Measurements from ENCODE around the gene RNF130. TPM values are rescaled to one million over a fixed set of nuclear protein-coding genes. Genes with fewer than 3 reads are reported as not detected.

The RNF130 gene
- total RNA-seq, 1 donor from 2014 or later = 109 TPM

- Histone ChIP-seq H3K36me3 (no peaks in the 10 kb centered on the region), H3K4me3 (no peak overlapping the region), H3K9me3 (no peaks in the 10 kb centered on the region), H3K27me3 (no peaks in the 10 kb centered on the region), H3K4me1 (no peaks in the 10 kb centered on the region), H3K27ac (no peak overlapping the region)
- intact Hi-C loops (cut with DNase I) = no loop called here
- no peak for TF ChIP-seq CTCF (IDR thresholded peaks at IDR 0.05)
- DNase-seq (no peak), ATAC-seq (no peak)
Observed at GRCh38 chr5:180083529-180084060, 12.0 kb upstream of the RNF130 start.

GRCh38 chr5:180082633-180083420 is 11.3 kb upstream of the RNF130 start:
- intact Hi-C loops (cut with DNase I) = no loop called here
- no peak for DNase-seq
- no peak for TF ChIP-seq CTCF (IDR thresholded peaks at IDR 0.05)
- H3K4me3 ChIP-seq = no peak overlapping the region
- H3K9me3 ChIP-seq = no peaks in the 10 kb centered on the region
- no peaks in the 10 kb centered on the region for H3K4me1 ChIP-seq
- no peak overlapping the region for H3K27ac ChIP-seq
- H3K36me3 ChIP-seq = no peaks in the 10 kb centered on the region
- ATAC-seq = no peak
- no peaks in the 10 kb centered on the region for H3K27me3 ChIP-seq

- Histone ChIP-seq H3K9me3 (no peaks in the 10 kb centered on the region), H3K27me3 (no peaks in the 10 kb centered on the region), H3K4me3 (no peak overlapping the region), H3K4me1 (no peaks in the 10 kb centered on the region), H3K27ac (no peak overlapping the region), H3K36me3 (no peaks in the 10 kb centered on the region)
- no peak for ATAC-seq
- no peak for TF ChIP-seq CTCF (IDR thresholded peaks at IDR 0.05)
- no peak for DNase-seq
- intact Hi-C loops (cut with DNase I) = no loop called here
Observed at GRCh38 chr5:180081481-180081880, 9.9 kb upstream of the RNF130 start.

GRCh38 chr5:180080486-180081280 is 9.1 kb upstream of the RNF130 start:
- TF ChIP-seq CTCF (IDR thresholded peaks at IDR 0.05) = no peak
- DNase-seq = no peak
- no peak for ATAC-seq
- Histone ChIP-seq H3K36me3 (no peaks in the 10 kb centered on the region), H3K27me3 (no peaks in the 10 kb centered on the region), H3K4me3 (no peak overlapping the region), H3K27ac (no peak overlapping the region), H3K9me3 (no peaks in the 10 kb centered on the region), H3K4me1 (no peaks in the 10 kb centered on the region)
- intact Hi-C loops (cut with DNase I) = no loop called here

- DNase-seq (no peak), ATAC-seq (no peak)
- Histone ChIP-seq H3K27me3 (no peaks in the 10 kb centered on the region), H3K27ac (no peak overlapping the region), H3K4me3 (no peak overlapping the region), H3K9me3 (no peaks in the 10 kb centered on the region), H3K36me3 (no peaks in the 10 kb centered on the region), H3K4me1 (no peaks in the 10 kb centered on the region)
- no peak for TF ChIP-seq CTCF (IDR thresholded peaks at IDR 0.05)
- intact Hi-C loops (cut with DNase I) = no loop called here
Observed at GRCh38 chr5:180079702-180080466, 8.3 kb upstream of the RNF130 start.
